ENCODE data around the gene HLX. TPM values are rescaled to one million over a fixed set of nuclear protein-coding genes. Genes with fewer than 3 reads are reported as not detected.
A peak's percentile ranks its signal among the peaks of the same experiment; 100 is the strongest.

The HLX gene
- total RNA-seq, 4 donors from 2014 or later = 1.9 to 11.1 (median 3.5) TPM

GRCh38 chr1:220875260-220875659 is 4.0 kb upstream of the HLX start:
- no peak for DNase-seq (ENCODE audit: low spot score in 2 of 2)
- H3K9me3 ChIP-seq = no peaks in the 10 kb centered on the region
- H3K4me1 ChIP-seq = peaks cover 33% of the 10 kb centered on the region
- 93% methylated on average over 1 of the region's 1 CpG for WGBS
- no peak overlapping the region for H3K27ac ChIP-seq
- no peak overlapping the region for H3K4me3 ChIP-seq
- H3K36me3 ChIP-seq = no peaks in the 10 kb centered on the region
- peaks cover 41% of the 10 kb centered on the region for H3K27me3 ChIP-seq
- TF ChIP-seq POLR2AphosphoS5 (IDR thresholded peaks at IDR 0.05) = no peak
- TF ChIP-seq CTCF (IDR thresholded peaks at IDR 0.05) = no peak
- TF ChIP-seq POLR2A (IDR thresholded peaks at IDR 0.05) = no peak
- no peak for TF ChIP-seq EP300 (IDR thresholded peaks at IDR 0.05)

- H3K36me3 ChIP-seq = no peaks in the 10 kb centered on the region
- peaks cover 55% of the 10 kb centered on the region for H3K27me3 ChIP-seq
- peaks cover 47% of the 10 kb centered on the region for H3K4me1 ChIP-seq
- no peaks in the 10 kb centered on the region for H3K9me3 ChIP-seq
- 56% methylated on average over 52 of the region's 54 CpGs for WGBS
- H3K27ac ChIP-seq = peak overlapping the region; percentile 64
- peak overlapping the region; percentile 91 for H3K4me3 ChIP-seq
- no peak for DNase-seq (ENCODE audit: low spot score in 2 of 2)
- TF ChIP-seq POLR2AphosphoS5 (IDR thresholded peaks at IDR 0.05) (no peak), EP300 (IDR thresholded peaks at IDR 0.05) (no peak), POLR2A (IDR thresholded peaks at IDR 0.05) (no peak), CTCF (IDR thresholded peaks at IDR 0.05) (no peak)
Observed at GRCh38 chr1:220876511-220877376, 2.5 kb upstream of the HLX start.

GRCh38 chr1:220877377-220878095 is 1.7 kb upstream of the HLX start:
- peak overlapping the region; percentile 64 for H3K27ac ChIP-seq
- WGBS = 58% methylated on average over 14 of the region's 26 CpGs
- H3K36me3 ChIP-seq = no peaks in the 10 kb centered on the region
- peaks cover 55% of the 10 kb centered on the region for H3K4me1 ChIP-seq
- TF ChIP-seq POLR2A (IDR thresholded peaks at IDR 0.05) (no peak), POLR2AphosphoS5 (IDR thresholded peaks at IDR 0.05) (no peak), CTCF (IDR thresholded peaks at IDR 0.05) (no peak), EP300 (IDR thresholded peaks at IDR 0.05) (no peak)
- DNase-seq (ENCODE audit: low spot score in 2 of 2) = peak in 1 of 2 donors; percentile 72
- peaks cover 62% of the 10 kb centered on the region for H3K27me3 ChIP-seq
- H3K9me3 ChIP-seq = no peaks in the 10 kb centered on the region
- H3K4me3 ChIP-seq = peak overlapping the region; percentile 91

- TF ChIP-seq CTCF (IDR thresholded peaks at IDR 0.05) (no peak), POLR2AphosphoS5 (IDR thresholded peaks at IDR 0.05) (no peak), EP300 (IDR thresholded peaks at IDR 0.05) (no peak), POLR2A (IDR thresholded peaks at IDR 0.05) (no peak)
- Histone ChIP-seq H3K9me3 (no peaks in the 10 kb centered on the region), H3K27me3 (peaks cover 70% of the 10 kb centered on the region), H3K36me3 (no peaks in the 10 kb centered on the region), H3K4me1 (peaks cover 55% of the 10 kb centered on the region), H3K27ac (peak overlapping the region; percentile 95), H3K4me3 (peak overlapping the region; percentile 91)
- WGBS = 17% methylated on average over 38 of the region's 42 CpGs
- DNase-seq (ENCODE audit: low spot score in 2 of 2) = peak in 1 of 2 donors; percentile 78
Observed at GRCh38 chr1:220878191-220879075, 810 bp upstream of the HLX start.
